Right atrium auricular region (tissue), 2 donors: ENCODE measurements around the gene PRLR. TPM values are rescaled to one million over a fixed set of nuclear protein-coding genes. Genes with fewer than 3 reads are reported as not detected.

Experiments
- DNase-seq: peaks from one replicate; pipeline ENCODE4 v3.0.0-alpha.2; 2019; ENCODE audit warnings: low spot score
- H3K27ac ChIP-seq, 2 donors: fragments of 200-600 bp; sonication (generic); 1 replicate in 1 of 2; 2 replicates in 1 of 2; pipeline ENCODE4 v1.5.1; 2016 to 2019
- H3K27me3 ChIP-seq, 2 donors: fragments of 200-600 bp; sonication (generic); one replicate each; pipeline versions ENCODE4 v1.5.1 to v1.6.0; 2017 to 2019
- H3K36me3 ChIP-seq: fragments of 200-600 bp; sonication (generic); one replicate; pipeline ENCODE4 v1.5.1; 2016
- H3K4me1 ChIP-seq, 2 donors: fragments of 200-600 bp; sonication (generic); one replicate each; pipeline versions ENCODE4 v1.5.1 to v1.6.0; 2017 to 2019
- H3K4me3 ChIP-seq, 2 donors: fragments of 200-600 bp; sonication (generic); 1 replicate in 1 of 2; 2 replicates in 1 of 2; pipeline ENCODE4 v1.5.1; 2017 to 2019; ENCODE audit warnings: mild to moderate bottlenecking in 1 of 2, moderate library complexity in 1 of 2
- H3K9me3 ChIP-seq, 2 donors: fragments of 200-600 bp; sonication (generic); one replicate each; pipeline ENCODE4 v1.5.1; 2019
- total RNA-seq, 2 donors: library from RNA; depleted of rRNA; stranded (reverse); fragments of >200 nt; gene quantifications; one replicate each; pipeline ENCODE4 v1.1.0, GENCODE V29; 2016
- TF ChIP-seq, protein P1 (sequence below), 2 donors: fragments of 200-600 bp; sonication (generic); IDR thresholded peaks; one replicate each; pipeline ENCODE4 v1.5.1; 2019; ENCODE audit warnings: antibody characterized with exemption in 2 of 2

Gene PRLR
- total RNA-seq, 2 donors from 2014 or later: 0.15 to 0.31 TPM

DNA sequence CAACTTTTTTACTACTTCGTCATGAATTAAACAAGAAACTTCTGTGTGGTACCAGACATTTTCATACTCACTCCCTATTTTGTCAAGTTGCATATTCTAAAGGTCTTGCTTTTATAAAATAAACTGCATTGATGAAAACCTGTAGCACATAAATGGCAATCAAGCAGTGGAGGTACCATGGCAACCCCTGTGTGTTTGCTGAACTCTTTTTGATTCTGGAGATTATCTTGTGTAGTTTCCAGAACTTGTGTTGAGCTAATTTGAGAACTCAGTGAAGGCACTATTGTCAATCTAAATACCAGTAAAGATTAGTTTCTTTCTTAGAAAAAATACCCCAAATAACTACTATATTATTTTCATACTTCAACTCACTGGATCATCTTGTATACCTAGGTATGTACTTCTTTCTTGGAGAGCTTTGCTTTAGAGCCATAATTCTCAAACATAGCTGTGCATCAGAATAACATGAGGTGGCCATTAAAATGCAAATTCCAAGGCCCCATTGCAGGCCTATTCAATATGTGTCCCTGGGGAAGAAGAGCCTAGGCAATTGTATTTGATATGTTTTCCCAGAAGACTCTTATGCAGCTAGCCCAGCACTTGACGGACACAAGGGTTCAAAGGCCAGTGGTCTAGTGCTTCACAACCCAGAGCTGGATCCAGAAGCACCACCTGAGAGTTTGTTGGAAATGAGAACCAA is 9.8 kb upstream of the PRLR start:
- Histone ChIP-seq H3K27me3 (no peaks in the 10 kb centered on the region), H3K36me3 (no peaks in the 10 kb centered on the region), H3K4me1 (no peaks in the 10 kb centered on the region), H3K27ac (no peak overlapping the region), H3K9me3 (no peaks in the 10 kb centered on the region), H3K4me3 (no peak overlapping the region)
- no peak for DNase-seq
- TF ChIP-seq, protein P1, sequence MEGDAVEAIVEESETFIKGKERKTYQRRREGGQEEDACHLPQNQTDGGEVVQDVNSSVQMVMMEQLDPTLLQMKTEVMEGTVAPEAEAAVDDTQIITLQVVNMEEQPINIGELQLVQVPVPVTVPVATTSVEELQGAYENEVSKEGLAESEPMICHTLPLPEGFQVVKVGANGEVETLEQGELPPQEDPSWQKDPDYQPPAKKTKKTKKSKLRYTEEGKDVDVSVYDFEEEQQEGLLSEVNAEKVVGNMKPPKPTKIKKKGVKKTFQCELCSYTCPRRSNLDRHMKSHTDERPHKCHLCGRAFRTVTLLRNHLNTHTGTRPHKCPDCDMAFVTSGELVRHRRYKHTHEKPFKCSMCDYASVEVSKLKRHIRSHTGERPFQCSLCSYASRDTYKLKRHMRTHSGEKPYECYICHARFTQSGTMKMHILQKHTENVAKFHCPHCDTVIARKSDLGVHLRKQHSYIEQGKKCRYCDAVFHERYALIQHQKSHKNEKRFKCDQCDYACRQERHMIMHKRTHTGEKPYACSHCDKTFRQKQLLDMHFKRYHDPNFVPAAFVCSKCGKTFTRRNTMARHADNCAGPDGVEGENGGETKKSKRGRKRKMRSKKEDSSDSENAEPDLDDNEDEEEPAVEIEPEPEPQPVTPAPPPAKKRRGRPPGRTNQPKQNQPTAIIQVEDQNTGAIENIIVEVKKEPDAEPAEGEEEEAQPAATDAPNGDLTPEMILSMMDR (IDR thresholded peaks at IDR 0.05): no peak

DNA sequence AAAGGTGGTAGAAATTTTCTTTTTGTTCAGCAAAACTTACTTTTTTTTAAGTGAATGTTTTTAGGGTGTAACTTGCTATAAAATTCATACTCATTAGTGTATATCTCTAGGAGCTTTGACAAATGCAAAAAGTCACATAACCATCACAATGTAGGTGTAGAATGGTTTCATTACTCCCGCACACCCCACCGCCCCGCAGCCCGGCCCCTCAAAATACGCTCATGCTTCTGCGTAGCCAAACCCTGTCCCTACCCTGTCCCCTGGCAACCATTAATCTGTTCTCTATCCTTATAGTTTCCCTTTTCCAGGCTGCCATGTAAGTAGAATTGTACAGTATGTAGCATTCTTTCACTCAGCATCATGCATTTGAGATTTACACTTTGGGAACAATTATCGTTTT is 9.2 kb upstream of the PRLR start:
- no peak for DNase-seq
- no peaks in the 10 kb centered on the region for H3K36me3 ChIP-seq
- no peak overlapping the region for H3K4me3 ChIP-seq
- H3K9me3 ChIP-seq: no peaks in the 10 kb centered on the region
- TF ChIP-seq, protein P1 (IDR thresholded peaks at IDR 0.05): no peak
- H3K4me1 ChIP-seq: no peaks in the 10 kb centered on the region
- H3K27ac ChIP-seq: no peak overlapping the region
- H3K27me3 ChIP-seq: no peaks in the 10 kb centered on the region

DNA sequence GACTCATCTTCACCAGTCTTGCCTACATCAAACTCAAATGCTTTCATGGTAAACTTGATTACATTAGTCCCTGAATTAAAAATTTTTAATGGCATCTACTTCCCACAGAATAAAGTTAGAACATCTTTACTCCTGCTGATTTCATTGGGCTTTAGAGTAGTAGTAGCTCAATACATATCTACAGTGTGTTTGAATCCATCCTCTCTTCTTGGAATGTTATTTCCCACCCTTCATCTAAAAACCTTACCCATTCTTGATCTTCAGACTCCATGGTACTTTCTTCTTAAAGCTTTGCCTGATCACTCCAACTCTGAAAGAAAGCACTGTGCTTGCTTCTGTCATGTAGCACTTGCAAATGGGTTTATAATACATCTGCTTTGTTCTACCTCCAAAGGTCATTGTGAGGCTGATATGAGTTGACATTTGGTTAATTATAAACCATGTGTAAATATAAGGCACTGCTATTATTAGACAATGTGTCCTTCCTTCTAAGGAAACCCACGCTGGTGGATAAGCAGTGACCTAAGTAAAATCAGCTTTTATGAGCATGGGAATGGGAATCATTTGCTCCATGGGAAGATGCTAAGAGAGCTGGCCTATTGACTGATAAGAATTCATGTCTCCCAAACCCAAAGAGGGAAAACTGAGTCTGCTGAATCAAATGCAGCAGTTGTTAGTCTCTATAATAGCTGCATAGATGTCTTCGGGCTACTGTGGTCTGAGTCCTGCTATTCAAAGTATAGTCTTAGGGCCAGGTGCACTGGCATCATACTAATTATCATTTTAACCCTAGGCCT is 7.5 kb upstream of the PRLR start:
- TF ChIP-seq, protein P1 (IDR thresholded peaks at IDR 0.05): no peak
- no peak overlapping the region for H3K4me3 ChIP-seq
- no peaks in the 10 kb centered on the region for H3K27me3 ChIP-seq
- H3K9me3 ChIP-seq: no peaks in the 10 kb centered on the region
- DNase-seq: no peak
- no peaks in the 10 kb centered on the region for H3K4me1 ChIP-seq
- H3K27ac ChIP-seq: no peak overlapping the region
- H3K36me3 ChIP-seq: no peaks in the 10 kb centered on the region

GRCh38 chr5:35236770-35237169 is 6.5 kb upstream of the PRLR start:
- no peak overlapping the region for H3K27ac ChIP-seq
- no peaks in the 10 kb centered on the region for H3K27me3 ChIP-seq
- no peaks in the 10 kb centered on the region for H3K36me3 ChIP-seq
- TF ChIP-seq, protein P1 (IDR thresholded peaks at IDR 0.05): no peak
- H3K9me3 ChIP-seq: no peaks in the 10 kb centered on the region
- DNase-seq: no peak
- H3K4me3 ChIP-seq: no peak overlapping the region
- H3K4me1 ChIP-seq: no peaks in the 10 kb centered on the region

- TF ChIP-seq, protein P1 (IDR thresholded peaks at IDR 0.05): no peak
- Histone ChIP-seq H3K27ac (no peak overlapping the region), H3K36me3 (no peaks in the 10 kb centered on the region), H3K4me1 (peaks cover 0 to 13% of the 10 kb centered on the region in 2 donors), H3K9me3 (no peaks in the 10 kb centered on the region), H3K4me3 (no peak overlapping the region), H3K27me3 (no peaks in the 10 kb centered on the region)
- no peak for DNase-seq
These were observed 3.3 kb upstream of the PRLR start for GRCh38 chr5:35233601-35234000.
